ENCODE results near the gene ZNF605. TPM values are rescaled to one million over a fixed set of nuclear protein-coding genes. Genes with fewer than 3 reads are reported as not detected.

ZNF605 gene
- total RNA-seq, 1 donor from 2014 or later, result 12.9 TPM

DNA sequence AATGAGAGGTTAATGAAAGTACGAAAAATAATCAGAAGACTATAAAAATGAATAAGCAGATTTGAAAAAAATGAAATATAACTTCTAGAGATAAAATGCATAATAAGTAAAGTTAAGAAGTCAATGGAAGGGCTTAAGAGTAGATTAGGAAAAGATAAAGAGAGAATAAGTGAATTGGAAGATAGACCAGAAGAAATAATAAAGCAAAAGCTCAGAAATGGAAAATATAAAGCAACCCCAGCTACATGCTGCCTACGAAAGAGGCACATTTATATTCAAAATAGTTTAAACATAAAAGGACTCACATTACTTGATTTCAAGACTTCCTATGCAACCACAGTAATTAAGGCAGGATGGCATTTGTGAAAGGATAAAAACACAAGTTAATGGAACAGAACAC, 19.9 kb downstream of the ZNF605 start:
- H3K36me3 ChIP-seq, result peaks cover 60% of the 10 kb centered on the region
- intact Hi-C loops (cut with micrococcal nuclease), result no loop called here
- no peak overlapping the region for H3K4me3 ChIP-seq
- DNase-seq, result no peak
- no peaks in the 10 kb centered on the region for H3K27me3 ChIP-seq (ENCODE audit: low read depth)
- TF ChIP-seq, protein P1, sequence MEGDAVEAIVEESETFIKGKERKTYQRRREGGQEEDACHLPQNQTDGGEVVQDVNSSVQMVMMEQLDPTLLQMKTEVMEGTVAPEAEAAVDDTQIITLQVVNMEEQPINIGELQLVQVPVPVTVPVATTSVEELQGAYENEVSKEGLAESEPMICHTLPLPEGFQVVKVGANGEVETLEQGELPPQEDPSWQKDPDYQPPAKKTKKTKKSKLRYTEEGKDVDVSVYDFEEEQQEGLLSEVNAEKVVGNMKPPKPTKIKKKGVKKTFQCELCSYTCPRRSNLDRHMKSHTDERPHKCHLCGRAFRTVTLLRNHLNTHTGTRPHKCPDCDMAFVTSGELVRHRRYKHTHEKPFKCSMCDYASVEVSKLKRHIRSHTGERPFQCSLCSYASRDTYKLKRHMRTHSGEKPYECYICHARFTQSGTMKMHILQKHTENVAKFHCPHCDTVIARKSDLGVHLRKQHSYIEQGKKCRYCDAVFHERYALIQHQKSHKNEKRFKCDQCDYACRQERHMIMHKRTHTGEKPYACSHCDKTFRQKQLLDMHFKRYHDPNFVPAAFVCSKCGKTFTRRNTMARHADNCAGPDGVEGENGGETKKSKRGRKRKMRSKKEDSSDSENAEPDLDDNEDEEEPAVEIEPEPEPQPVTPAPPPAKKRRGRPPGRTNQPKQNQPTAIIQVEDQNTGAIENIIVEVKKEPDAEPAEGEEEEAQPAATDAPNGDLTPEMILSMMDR (IDR thresholded peaks at IDR 0.05; ENCODE audit: borderline replicate concordance), result no peak
- H3K27ac ChIP-seq (replicated peaks), result no peak overlapping the region
- H3K9me3 ChIP-seq (replicated peaks), result peaks cover 89% of the 10 kb centered on the region
- H3K4me1 ChIP-seq, result no peaks in the 10 kb centered on the region

DNA sequence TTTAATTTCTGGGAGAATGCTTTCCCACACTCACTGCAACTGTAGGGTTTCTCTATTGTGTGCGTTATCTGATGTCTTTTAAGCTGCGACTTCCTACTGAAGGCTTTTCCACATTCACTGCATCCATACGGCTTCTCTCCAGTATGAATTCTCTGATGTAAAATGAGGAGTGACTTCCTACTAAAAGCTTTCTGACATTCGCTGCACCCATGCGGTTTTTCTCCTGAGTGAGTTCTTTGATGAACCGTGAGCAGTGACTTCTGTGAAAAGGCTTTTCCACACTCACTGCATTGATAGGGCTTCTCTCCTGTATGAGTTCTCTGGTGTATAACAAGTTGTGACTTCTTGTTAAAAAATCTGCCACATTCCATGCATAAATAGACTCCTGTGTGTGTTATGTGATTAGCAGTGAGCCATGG, 29.7 kb downstream of the ZNF605 start:
- TF ChIP-seq, protein P1 (IDR thresholded peaks at IDR 0.05; ENCODE audit: borderline replicate concordance), result no peak
- Histone ChIP-seq H3K9me3 (replicated peaks) (peaks cover 100% of the 10 kb centered on the region), H3K27ac (replicated peaks) (no peak overlapping the region), H3K36me3 (peaks cover 100% of the 10 kb centered on the region), H3K4me3 (no peak overlapping the region), H3K4me1 (no peaks in the 10 kb centered on the region), H3K27me3 (ENCODE audit: low read depth) (no peaks in the 10 kb centered on the region)
- DNase-seq, result no peak
- intact Hi-C loops (cut with micrococcal nuclease), result no loop called here

DNA sequence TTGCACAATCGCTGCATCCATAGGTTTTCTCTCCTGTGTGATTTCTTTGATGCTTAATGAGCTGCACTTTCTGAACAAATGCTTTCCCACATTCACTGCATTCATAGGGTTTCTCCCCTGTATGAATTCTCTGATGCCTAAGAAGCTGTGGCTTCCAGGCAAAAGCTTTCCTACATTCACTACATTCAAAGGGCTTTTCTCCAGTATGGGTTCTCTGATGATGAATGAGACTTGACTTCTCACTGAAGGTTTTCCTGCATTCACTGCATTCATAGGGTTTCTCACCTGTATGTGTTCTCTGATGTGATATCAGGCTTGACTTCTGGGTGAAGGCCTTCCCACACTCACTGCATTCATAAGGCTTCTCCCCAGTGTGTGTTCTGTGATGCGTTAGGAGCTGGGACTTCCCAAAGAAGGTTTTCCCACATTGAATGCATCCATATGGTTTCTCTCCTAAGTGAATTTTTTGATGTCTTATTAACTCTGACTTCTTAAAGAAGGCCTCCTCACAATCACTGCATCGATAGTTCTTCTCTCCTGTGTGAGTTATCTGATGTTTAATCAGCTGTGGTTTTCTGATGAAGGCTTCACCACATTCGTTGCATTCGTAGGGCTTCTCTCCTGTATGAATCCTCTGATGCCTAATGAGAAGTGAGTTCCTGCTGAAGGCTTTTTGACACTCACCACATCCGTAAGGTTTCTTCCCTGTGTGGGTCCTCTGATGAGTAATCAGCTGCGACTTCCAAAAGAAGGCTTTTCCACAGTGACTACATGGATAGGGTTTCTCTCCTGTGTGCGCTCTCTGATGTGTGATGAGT, 30.3 kb downstream of the ZNF605 start:
- intact Hi-C loops (cut with micrococcal nuclease), result no loop called here
- Histone ChIP-seq H3K9me3 (replicated peaks) (peaks cover 100% of the 10 kb centered on the region), H3K27me3 (ENCODE audit: low read depth) (no peaks in the 10 kb centered on the region), H3K4me3 (no peak overlapping the region), H3K4me1 (no peaks in the 10 kb centered on the region), H3K36me3 (peaks cover 100% of the 10 kb centered on the region), H3K27ac (replicated peaks) (no peak overlapping the region)
- no peak for DNase-seq
- TF ChIP-seq, protein P1 (IDR thresholded peaks at IDR 0.05; ENCODE audit: borderline replicate concordance), result no peak

DNA sequence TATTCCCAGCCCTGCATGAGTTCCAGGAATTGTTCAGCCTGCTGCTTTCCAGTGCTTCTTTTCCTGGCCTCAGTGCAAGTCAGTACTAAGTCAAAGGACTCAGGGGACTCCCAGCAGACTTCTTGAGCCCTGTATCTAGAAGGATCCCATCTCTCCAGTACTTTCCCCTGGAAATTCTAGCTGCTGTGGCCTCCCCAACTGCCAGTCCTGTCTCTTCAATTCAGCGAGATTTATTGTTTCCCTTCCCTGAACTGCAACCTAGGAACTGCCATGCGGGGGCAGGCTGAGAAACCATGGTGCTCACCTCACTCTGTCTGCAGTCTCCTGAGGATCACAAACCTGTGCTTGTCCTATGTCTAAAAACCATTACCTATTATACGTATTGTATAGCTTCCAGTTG, 31.8 kb downstream of the ZNF605 start:
- TF ChIP-seq, protein P1 (IDR thresholded peaks at IDR 0.05; ENCODE audit: borderline replicate concordance), result no peak
- Histone ChIP-seq H3K27ac (replicated peaks) (no peak overlapping the region), H3K36me3 (peaks cover 91% of the 10 kb centered on the region), H3K27me3 (ENCODE audit: low read depth) (no peaks in the 10 kb centered on the region), H3K4me1 (no peaks in the 10 kb centered on the region), H3K4me3 (no peak overlapping the region), H3K9me3 (replicated peaks) (peaks cover 100% of the 10 kb centered on the region)
- DNase-seq, result no peak
- intact Hi-C loops (cut with micrococcal nuclease), result no loop called here

DNA sequence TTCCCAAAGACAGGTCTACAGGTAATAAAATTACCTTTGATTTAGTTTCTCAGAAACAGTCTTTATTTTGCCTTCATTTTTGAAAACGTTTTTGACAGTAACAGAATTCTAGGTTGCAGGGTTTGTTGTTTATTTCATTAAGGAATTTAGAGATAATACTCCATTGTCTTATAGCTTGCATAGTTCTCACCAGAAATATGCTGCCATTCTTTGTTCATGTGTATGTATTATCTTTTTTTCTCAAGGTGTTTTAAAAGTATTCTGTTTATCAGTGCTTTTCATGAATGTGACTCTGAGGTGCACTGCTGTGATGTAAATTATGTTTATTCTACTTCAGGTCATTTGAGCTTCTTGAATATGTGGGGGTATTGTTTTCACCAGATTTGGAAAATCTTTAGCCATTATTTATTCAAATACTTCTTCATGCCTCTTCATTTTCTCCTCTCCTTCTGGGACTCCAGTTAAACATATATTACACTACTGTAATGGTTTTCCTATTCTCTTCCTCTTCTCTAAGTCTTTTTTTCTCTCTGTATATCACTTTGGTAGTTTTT, 32.7 kb downstream of the ZNF605 start:
- intact Hi-C loops (cut with micrococcal nuclease), result no loop called here
- no peak overlapping the region for H3K4me3 ChIP-seq
- DNase-seq, result no peak
- H3K27ac ChIP-seq (replicated peaks), result no peak overlapping the region
- TF ChIP-seq, protein P1 (IDR thresholded peaks at IDR 0.05; ENCODE audit: borderline replicate concordance), result no peak
- peaks cover 86% of the 10 kb centered on the region for H3K36me3 ChIP-seq
- no peaks in the 10 kb centered on the region for H3K27me3 ChIP-seq (ENCODE audit: low read depth)
- peaks cover 100% of the 10 kb centered on the region for H3K9me3 ChIP-seq (replicated peaks)
- no peaks in the 10 kb centered on the region for H3K4me1 ChIP-seq
